Keratinocyte (primary cell): ENCODE measurements around the gene ITGB5.

Experiments
- CTCF ChIP-seq, 3 experiments: IDR thresholded peaks in 1 of 3; conservative IDR thresholded peaks in 1 of 3; optimal IDR thresholded peaks in 1 of 3; 2 replicates in 2 of 3; 3 replicates in 1 of 3; pipeline versions ENCODE3 to v1.5.1; 2011; ENCODE audit warnings: low read length in 3 of 3, mild to moderate bottlenecking in 3 of 3, moderate library complexity in 2 of 3, control low read depth in 1 of 3, inconsistent platforms in 1 of 3; ENCODE audit not compliant: insufficient read depth in 2 of 3; ENCODE audit errors: extremely low read depth in 1 of 3
- EZH2 ChIP-seq: IDR thresholded peaks from one replicate; pipeline ENCODE4 v1.6.1; 2012; ENCODE audit warnings: inconsistent platforms, mild to moderate bottlenecking, low read length, moderate library complexity

GRCh38 chr3:124775877-124776276 is 111.3 kb downstream of the ITGB5 start:
- TF ChIP-seq CTCF (optimal IDR thresholded peaks at IDR 0.05 in 1 of 3, IDR thresholded peaks at IDR 0.05 in 1 of 3, conservative IDR thresholded peaks at IDR 0.05 in 1 of 3; ENCODE audit: extremely low read depth in 1 of 3, insufficient read depth in 2 of 3, low read length in 3 of 3) (no peak), EZH2 (no peak)
